Vagina (tissue), 2 donors: ENCODE data around the gene HSD17B10. TPM values are rescaled to one million over a fixed set of nuclear protein-coding genes. Genes with fewer than 3 reads are reported as not detected.

Experiments
- DNase-seq, 2 donors: peaks; one replicate each; pipeline ENCODE4 v3.0.0-alpha.2; 2017; ENCODE audit errors: extremely low spot score in 2 of 2
- H3K27ac ChIP-seq: fragments of 200-600 bp; sonication (generic); one replicate; pipeline ENCODE4 v1.5.1; 2019
- H3K27me3 ChIP-seq: fragments of 200-600 bp; sonication (generic); one replicate; pipeline ENCODE4 v1.5.1; 2019
- H3K36me3 ChIP-seq, 2 donors: fragments of 200-600 bp; sonication (generic); one replicate each; pipeline ENCODE4 v1.5.1; 2017 to 2019
- H3K4me1 ChIP-seq: fragments of 200-600 bp; sonication (generic); one replicate; pipeline ENCODE4 v1.5.1; 2019
- H3K4me3 ChIP-seq, 2 donors: fragments of 200-600 bp; sonication (generic); 1 replicate in 1 of 2; 2 replicates in 1 of 2; pipeline ENCODE4 v1.5.1; 2016 to 2019
- H3K9me3 ChIP-seq: fragments of 200-600 bp; sonication (generic); one replicate; pipeline ENCODE4 v1.5.1; 2019
- POLR2A ChIP-seq, 2 donors: fragments of 450-650 bp; IDR thresholded peaks; one replicate each; pipeline ENCODE4 v1.6.1; 2017; ENCODE audit warnings: antibody characterized with exemption in 2 of 2, mild to moderate bottlenecking in 2 of 2, moderate library complexity in 2 of 2
- POLR2AphosphoS5 ChIP-seq, 2 donors: sonication (generic); formaldehyde crosslinking; IDR thresholded peaks; one replicate each; pipeline ENCODE4 v1.9.0; 2017; ENCODE audit warnings: antibody characterized with exemption in 2 of 2, mild to moderate bottlenecking in 2 of 2, low read depth in 1 of 2; ENCODE audit not compliant: insufficient read depth in 1 of 2
- intact Hi-C: fragments of 100-400 bp; cut with DNase I; formaldehyde crosslinking; loops from one replicate; pipeline ENCODE4 v1.15.1; 2023
- total RNA-seq: library from RNA; depleted of rRNA; stranded (reverse); fragments of >200 nt; gene quantifications from one replicate; pipeline ENCODE4 v1.2.3, GENCODE V29; 2016
- TF ChIP-seq, protein P1 (sequence below), 3 experiments: fragments of 450-650 bp in 2 of 3; fragments of 200-600 bp in 1 of 3; sonication (generic) in 1 of 3; IDR thresholded peaks; one replicate each; pipeline ENCODE4 v1.5.1; 2017 to 2019; ENCODE audit warnings: antibody characterized with exemption in 3 of 3, mild to moderate bottlenecking in 2 of 3, moderate library complexity in 2 of 3

HSD17B10 gene
- total RNA-seq, 1 donor from 2014 or later = 42.0 TPM

DNA sequence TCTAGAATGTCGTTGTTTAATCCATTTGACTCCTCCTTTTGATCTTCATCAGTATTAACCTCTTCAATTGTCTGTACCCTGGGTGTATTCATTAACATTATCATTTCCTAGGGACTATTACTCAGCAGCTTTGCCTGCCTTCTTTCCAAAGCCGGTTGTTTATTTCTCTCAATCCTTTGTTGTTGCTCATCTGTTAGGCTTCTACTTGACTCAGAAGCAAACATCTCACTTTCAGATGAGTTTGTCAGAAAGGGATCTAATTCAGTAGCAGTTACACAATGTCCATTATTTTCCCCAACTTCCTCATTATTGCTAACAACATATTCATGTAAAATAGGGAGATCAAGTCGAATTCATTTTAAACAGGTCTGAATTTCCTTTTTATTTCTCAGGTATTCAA is 22.1 kb upstream of the HSD17B10 start:
- Histone ChIP-seq H3K36me3 (no peaks in the 10 kb centered on the region), H3K9me3 (no peaks in the 10 kb centered on the region), H3K27me3 (no peaks in the 10 kb centered on the region), H3K27ac (no peak overlapping the region), H3K4me1 (no peaks in the 10 kb centered on the region), H3K4me3 (no peak overlapping the region)
- intact Hi-C loops = no loop called here
- TF ChIP-seq POLR2AphosphoS5 (IDR thresholded peaks at IDR 0.05; ENCODE audit: insufficient read depth in 1 of 2, low read depth in 1 of 2) (no peak), POLR2A (IDR thresholded peaks at IDR 0.05) (no peak)
- TF ChIP-seq, protein P1, sequence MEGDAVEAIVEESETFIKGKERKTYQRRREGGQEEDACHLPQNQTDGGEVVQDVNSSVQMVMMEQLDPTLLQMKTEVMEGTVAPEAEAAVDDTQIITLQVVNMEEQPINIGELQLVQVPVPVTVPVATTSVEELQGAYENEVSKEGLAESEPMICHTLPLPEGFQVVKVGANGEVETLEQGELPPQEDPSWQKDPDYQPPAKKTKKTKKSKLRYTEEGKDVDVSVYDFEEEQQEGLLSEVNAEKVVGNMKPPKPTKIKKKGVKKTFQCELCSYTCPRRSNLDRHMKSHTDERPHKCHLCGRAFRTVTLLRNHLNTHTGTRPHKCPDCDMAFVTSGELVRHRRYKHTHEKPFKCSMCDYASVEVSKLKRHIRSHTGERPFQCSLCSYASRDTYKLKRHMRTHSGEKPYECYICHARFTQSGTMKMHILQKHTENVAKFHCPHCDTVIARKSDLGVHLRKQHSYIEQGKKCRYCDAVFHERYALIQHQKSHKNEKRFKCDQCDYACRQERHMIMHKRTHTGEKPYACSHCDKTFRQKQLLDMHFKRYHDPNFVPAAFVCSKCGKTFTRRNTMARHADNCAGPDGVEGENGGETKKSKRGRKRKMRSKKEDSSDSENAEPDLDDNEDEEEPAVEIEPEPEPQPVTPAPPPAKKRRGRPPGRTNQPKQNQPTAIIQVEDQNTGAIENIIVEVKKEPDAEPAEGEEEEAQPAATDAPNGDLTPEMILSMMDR (IDR thresholded peaks at IDR 0.05) = no peak
- no peak for DNase-seq

DNA sequence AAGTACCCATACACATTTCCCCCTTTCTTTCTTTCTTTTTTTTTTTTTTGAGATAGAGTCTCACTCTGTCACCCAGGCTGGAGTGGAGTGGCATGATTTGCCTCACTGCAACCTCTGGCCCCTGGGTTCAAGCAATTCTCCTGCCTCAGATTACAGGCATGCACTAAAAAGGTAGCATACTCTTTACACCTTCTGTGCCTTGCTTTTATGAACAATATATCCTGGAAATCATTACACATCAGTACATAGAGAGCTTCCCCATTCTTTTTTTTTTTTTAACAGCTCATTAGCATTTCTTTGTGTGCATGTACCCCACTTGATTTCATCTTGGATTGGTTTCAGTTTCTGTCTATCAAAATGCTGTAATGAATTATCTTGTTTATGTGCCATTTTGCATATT is 18.6 kb upstream of the HSD17B10 start:
- intact Hi-C loops = no loop called here
- TF ChIP-seq POLR2A (IDR thresholded peaks at IDR 0.05) = no peak
- TF ChIP-seq, protein P1 (IDR thresholded peaks at IDR 0.05) = no peak
- TF ChIP-seq POLR2AphosphoS5 (IDR thresholded peaks at IDR 0.05; ENCODE audit: insufficient read depth in 1 of 2, low read depth in 1 of 2) = no peak
- Histone ChIP-seq H3K27ac (no peak overlapping the region), H3K4me1 (no peaks in the 10 kb centered on the region), H3K4me3 (no peak overlapping the region), H3K36me3 (no peaks in the 10 kb centered on the region), H3K27me3 (no peaks in the 10 kb centered on the region), H3K9me3 (no peaks in the 10 kb centered on the region)
- DNase-seq = no peak

DNA sequence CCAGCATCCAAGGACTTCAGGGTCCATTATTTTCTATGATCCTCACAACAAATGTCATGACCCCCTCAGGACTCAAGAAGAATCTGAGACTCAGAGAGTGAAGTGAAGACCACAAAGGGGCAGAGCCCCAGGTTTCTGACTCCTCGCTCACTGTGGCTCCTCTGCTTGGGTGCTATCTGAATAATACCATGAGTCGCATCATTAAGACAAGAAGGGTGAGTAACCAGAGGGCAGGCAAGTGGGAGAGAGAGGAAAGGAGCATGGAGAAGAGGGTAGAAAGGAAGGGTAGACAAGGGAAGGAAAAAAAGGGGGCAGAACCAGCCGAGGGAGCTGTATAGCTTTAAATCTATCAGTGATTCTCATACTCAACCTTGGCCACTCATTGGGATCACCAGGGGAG is 15.5 kb upstream of the HSD17B10 start:
- Histone ChIP-seq H3K27ac (no peak overlapping the region), H3K4me1 (no peaks in the 10 kb centered on the region), H3K9me3 (no peaks in the 10 kb centered on the region), H3K36me3 (no peaks in the 10 kb centered on the region), H3K4me3 (no peak overlapping the region), H3K27me3 (no peaks in the 10 kb centered on the region)
- DNase-seq = no peak
- intact Hi-C loops = no loop called here
- TF ChIP-seq POLR2AphosphoS5 (IDR thresholded peaks at IDR 0.05; ENCODE audit: insufficient read depth in 1 of 2, low read depth in 1 of 2) = no peak
- TF ChIP-seq, protein P1 (IDR thresholded peaks at IDR 0.05) = no peak

DNA sequence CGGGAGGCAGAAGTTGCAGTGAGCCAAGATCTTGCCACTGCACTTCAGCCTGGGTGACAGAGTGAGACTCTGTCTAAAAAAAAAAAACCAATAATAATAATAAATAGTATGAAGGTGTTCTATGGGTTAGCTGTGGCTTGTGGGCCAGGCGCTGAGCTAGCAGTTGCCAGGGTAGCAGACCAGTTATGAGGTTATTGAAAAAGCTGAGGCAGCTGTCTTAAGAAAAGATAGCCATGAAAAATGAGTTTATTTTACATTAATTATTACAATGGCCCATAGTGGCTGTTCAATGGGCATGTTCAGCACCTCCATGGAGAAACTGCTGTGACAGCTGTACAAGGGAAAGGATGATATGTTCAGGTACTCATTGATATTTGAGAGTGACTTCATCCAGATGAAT is 13.3 kb upstream of the HSD17B10 start:
- DNase-seq = no peak
- Histone ChIP-seq H3K4me3 (no peak overlapping the region), H3K4me1 (no peaks in the 10 kb centered on the region), H3K27ac (no peak overlapping the region), H3K27me3 (no peaks in the 10 kb centered on the region), H3K36me3 (no peaks in the 10 kb centered on the region), H3K9me3 (no peaks in the 10 kb centered on the region)
- TF ChIP-seq, protein P1 (IDR thresholded peaks at IDR 0.05) = no peak
- no peak for TF ChIP-seq POLR2A (IDR thresholded peaks at IDR 0.05)
- TF ChIP-seq POLR2AphosphoS5 (IDR thresholded peaks at IDR 0.05; ENCODE audit: insufficient read depth in 1 of 2, low read depth in 1 of 2) = no peak
- intact Hi-C loops = no loop called here

DNA sequence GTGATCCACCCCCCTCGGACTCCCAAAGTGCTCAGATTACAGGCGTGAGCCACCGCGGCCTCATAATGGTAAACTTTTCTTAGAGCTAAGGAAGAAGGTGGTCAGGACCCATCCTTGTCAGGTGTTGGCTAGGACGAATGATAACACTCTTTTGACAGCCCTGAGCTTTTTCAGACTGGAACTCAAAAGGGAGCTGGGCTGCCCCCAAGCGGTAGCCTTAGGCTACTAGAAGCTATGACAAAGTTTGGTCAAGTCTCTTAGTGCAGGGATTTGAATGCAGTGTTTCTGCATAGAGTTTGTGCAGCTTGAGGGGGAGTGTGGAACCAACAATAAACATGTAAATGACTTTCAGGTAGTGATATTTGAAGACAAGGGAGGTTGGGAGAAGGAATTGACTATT is 11.8 kb upstream of the HSD17B10 start:
- Histone ChIP-seq H3K36me3 (no peaks in the 10 kb centered on the region), H3K9me3 (no peaks in the 10 kb centered on the region), H3K4me1 (peaks cover 5% of the 10 kb centered on the region), H3K27me3 (no peaks in the 10 kb centered on the region), H3K4me3 (no peak overlapping the region), H3K27ac (no peak overlapping the region)
- no peak for DNase-seq
- intact Hi-C loops = no loop called here
- TF ChIP-seq, protein P1 (IDR thresholded peaks at IDR 0.05) = peak in 1 of 3 experiments; percentile 22
- TF ChIP-seq POLR2A (IDR thresholded peaks at IDR 0.05) = no peak
